ENCODE measurements around the gene HS3ST5. TPM values are rescaled to one million over a fixed set of nuclear protein-coding genes. Genes with fewer than 3 reads are reported as not detected.

Gene HS3ST5
- total and polyA plus RNA-seq, 7 donors, result 0.01 to 2.9 (median 0.25) TPM

- H3K36me3 ChIP-seq (ENCODE audit: insufficient read depth in 1 of 2, low read depth in 1 of 2), result no peaks in the 10 kb centered on the region
- no peaks in the 10 kb centered on the region for H3K27me3 ChIP-seq (ENCODE audit: insufficient read depth in 3 of 3, low read length in 2 of 3)
- TF ChIP-seq, protein P1, sequence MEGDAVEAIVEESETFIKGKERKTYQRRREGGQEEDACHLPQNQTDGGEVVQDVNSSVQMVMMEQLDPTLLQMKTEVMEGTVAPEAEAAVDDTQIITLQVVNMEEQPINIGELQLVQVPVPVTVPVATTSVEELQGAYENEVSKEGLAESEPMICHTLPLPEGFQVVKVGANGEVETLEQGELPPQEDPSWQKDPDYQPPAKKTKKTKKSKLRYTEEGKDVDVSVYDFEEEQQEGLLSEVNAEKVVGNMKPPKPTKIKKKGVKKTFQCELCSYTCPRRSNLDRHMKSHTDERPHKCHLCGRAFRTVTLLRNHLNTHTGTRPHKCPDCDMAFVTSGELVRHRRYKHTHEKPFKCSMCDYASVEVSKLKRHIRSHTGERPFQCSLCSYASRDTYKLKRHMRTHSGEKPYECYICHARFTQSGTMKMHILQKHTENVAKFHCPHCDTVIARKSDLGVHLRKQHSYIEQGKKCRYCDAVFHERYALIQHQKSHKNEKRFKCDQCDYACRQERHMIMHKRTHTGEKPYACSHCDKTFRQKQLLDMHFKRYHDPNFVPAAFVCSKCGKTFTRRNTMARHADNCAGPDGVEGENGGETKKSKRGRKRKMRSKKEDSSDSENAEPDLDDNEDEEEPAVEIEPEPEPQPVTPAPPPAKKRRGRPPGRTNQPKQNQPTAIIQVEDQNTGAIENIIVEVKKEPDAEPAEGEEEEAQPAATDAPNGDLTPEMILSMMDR (IDR thresholded peaks at IDR 0.05), result no peak
- H3K4me3 ChIP-seq, result no peak overlapping the region
- no peak overlapping the region for H3K27ac ChIP-seq
- intact Hi-C loops (cut with DNase I), result no loop called here
- ATAC-seq, result no peak
- no peak for DNase-seq
- no peaks in the 10 kb centered on the region for H3K9me3 ChIP-seq
- no peaks in the 10 kb centered on the region for H3K4me1 ChIP-seq
Measured at GRCh38 chr6:114366899-114367298, 24.1 kb upstream of the HS3ST5 start.

DNA sequence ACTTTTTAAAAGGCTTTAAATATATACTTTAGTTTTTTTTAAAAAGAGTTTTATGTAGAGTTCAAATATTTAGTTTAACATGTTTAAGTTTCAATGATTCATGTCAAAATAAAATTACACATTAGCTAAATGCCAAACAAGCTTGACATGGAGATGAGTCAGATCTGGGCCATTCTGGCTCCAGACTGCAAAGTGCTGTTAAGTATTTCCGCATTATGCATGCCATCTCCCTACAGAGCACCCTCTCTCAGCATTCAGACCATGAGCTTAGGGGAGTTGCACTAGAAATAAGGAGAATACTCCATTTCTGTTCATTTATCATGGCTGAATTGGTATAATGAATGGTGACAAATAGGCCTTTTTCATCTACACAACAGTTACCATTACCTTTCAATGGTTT is 21.5 kb upstream of the HS3ST5 start:
- H3K27ac ChIP-seq, result no peak overlapping the region
- no peaks in the 10 kb centered on the region for H3K27me3 ChIP-seq (ENCODE audit: insufficient read depth in 3 of 3, low read length in 2 of 3)
- 74 to 90% (median 80%) methylated on average over 1 of the region's 1 CpG for WGBS, 3 donors
- DNase-seq (no peak), ATAC-seq (no peak)
- H3K36me3 ChIP-seq (ENCODE audit: insufficient read depth in 1 of 2, low read depth in 1 of 2), result no peaks in the 10 kb centered on the region
- TF ChIP-seq, protein P1 (IDR thresholded peaks at IDR 0.05), result no peak
- no peaks in the 10 kb centered on the region for H3K9me3 ChIP-seq
- H3K4me1 ChIP-seq, result no peaks in the 10 kb centered on the region
- no peak overlapping the region for H3K4me3 ChIP-seq
- intact Hi-C loops (cut with DNase I), result no loop called here

- TF ChIP-seq, protein P1 (IDR thresholded peaks at IDR 0.05), result no peak
- 90 to 97% (median 97%) methylated on average over 2 of the region's 2 CpGs for whole genome bisulfite sequencing, 3 donors
- no peaks in the 10 kb centered on the region for H3K36me3 ChIP-seq (ENCODE audit: insufficient read depth in 1 of 2, low read depth in 1 of 2)
- no peak for ATAC-seq
- intact Hi-C loops (cut with DNase I), result no loop called here
- H3K4me1 ChIP-seq, result no peaks in the 10 kb centered on the region
- no peak overlapping the region for H3K4me3 ChIP-seq
- H3K9me3 ChIP-seq, result no peaks in the 10 kb centered on the region
- H3K27ac ChIP-seq, result no peak overlapping the region
- no peak for DNase-seq
- H3K27me3 ChIP-seq (ENCODE audit: insufficient read depth in 3 of 3, low read length in 2 of 3), result no peaks in the 10 kb centered on the region
Measured at GRCh38 chr6:114362957-114363356, 20.1 kb upstream of the HS3ST5 start.

DNA sequence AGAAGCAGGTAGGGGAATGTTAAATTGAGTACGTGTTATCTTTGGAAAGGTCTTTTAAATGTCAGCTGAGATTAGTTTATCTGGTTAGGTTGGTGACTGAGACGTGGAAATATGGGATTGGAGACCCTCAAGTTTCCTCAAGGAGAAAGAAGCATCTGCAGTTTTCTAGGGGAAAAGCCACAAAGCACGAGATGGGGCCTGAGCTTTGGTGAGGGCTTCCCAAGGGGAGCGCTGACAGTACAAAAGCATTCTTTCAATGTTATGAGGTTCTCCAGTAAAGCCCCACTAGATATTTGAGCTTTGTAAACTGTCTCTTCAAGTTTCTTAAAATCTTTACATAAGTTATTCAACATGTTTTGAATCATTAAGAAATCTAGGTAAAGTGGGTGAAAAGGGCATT is 19.6 kb upstream of the HS3ST5 start:
- Histone ChIP-seq H3K9me3 (no peaks in the 10 kb centered on the region), H3K27me3 (ENCODE audit: insufficient read depth in 3 of 3, low read length in 2 of 3) (no peaks in the 10 kb centered on the region), H3K36me3 (ENCODE audit: insufficient read depth in 1 of 2, low read depth in 1 of 2) (no peaks in the 10 kb centered on the region), H3K4me1 (no peaks in the 10 kb centered on the region), H3K27ac (no peak overlapping the region), H3K4me3 (no peak overlapping the region)
- intact Hi-C loops (cut with DNase I), result no loop called here
- TF ChIP-seq, protein P1 (IDR thresholded peaks at IDR 0.05), result no peak
- ATAC-seq, result no peak
- WGBS, 3 donors, result 85 to 92% (median 86%) methylated on average over 4 of the region's 4 CpGs
- no peak for DNase-seq

DNA sequence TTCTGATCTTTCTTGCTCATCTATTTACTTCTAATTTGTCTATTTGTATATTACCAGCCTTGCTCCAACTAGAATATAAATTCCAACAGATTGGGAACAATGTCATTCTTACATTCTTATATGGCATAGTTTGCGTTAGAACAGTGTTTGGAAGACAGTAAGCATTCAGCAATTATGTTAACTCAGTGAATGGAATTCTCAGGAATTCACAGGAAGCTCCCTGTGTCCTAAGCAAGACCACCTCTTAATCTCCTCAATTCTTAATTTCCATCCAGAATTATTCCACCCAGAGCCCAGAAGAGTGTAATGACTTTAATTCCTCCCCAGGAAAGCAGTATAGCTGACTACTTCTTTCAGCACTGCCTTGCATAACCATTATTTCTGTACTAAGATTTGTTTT is 18.2 kb upstream of the HS3ST5 start:
- H3K9me3 ChIP-seq, result no peaks in the 10 kb centered on the region
- no peaks in the 10 kb centered on the region for H3K36me3 ChIP-seq (ENCODE audit: insufficient read depth in 1 of 2, low read depth in 1 of 2)
- no peaks in the 10 kb centered on the region for H3K27me3 ChIP-seq (ENCODE audit: insufficient read depth in 3 of 3, low read length in 2 of 3)
- TF ChIP-seq, protein P1 (IDR thresholded peaks at IDR 0.05), result no peak
- no peak overlapping the region for H3K27ac ChIP-seq
- WGBS, 3 donors, result 77 to 80% (median 79%) methylated on average over 1 of the region's 1 CpG
- no peak for ATAC-seq
- DNase-seq, result no peak
- no peak overlapping the region for H3K4me3 ChIP-seq
- no peaks in the 10 kb centered on the region for H3K4me1 ChIP-seq
- intact Hi-C loops (cut with DNase I), result no loop called here

All from psoas muscle (tissue), 8 donors.